C4-2B (cell line): ENCODE results near the gene STRN3.
"Not testable (repeated sequence)": the region's sequence is repeated elsewhere in the genome, so short reads cannot be mapped to it uniquely, and the experiment has no call there.

Experiments used
- H3K27ac ChIP-seq: fragments of 450-650 bp; 2 replicates; pipeline ENCODE4 v1.5.1; 2017
- ZFX ChIP-seq: fragments of 450-650 bp; IDR thresholded peaks from 2 replicates; pipeline ENCODE4 v1.6.1; 2017
- TF ChIP-seq, protein P1 (sequence below): fragments of 450-650 bp; conservative IDR thresholded peaks from 2 replicates; pipeline ENCODE4 v1.5.1; 2017; ENCODE audit warnings: mild to moderate bottlenecking

Gene STRN3

DNA sequence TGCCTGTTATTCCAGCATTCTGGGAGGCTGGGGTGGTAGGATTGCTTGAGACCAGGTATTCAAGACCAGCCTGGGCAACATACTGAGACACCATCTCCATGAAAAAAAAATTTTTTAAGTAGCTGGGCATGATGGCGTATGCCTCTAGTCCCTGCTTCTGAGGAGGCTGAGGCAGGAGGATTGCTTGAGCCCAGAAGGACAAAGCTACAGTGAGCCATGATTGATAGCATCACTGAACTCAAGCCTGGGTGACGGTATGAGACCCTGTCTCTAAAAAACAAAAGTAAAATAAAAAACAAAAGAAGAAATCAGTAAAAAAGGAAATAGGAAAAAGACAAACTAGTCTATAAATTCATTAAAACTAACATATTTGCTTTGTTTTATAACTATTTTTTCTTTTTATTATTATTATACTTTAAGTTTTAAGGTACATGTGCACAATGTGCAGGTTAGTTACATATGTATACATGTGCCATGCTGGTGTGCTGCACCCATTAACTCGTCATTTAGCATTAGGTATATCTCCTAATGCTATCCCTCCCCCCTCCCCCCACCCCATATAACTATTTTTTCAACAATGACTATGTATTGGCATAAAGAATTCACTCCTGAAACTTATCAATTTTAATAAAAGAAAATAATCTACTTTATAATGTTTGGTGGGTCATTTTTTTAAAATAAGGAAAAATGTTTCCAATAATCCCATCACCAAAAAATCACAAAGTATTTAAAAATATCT is 16.2 kb downstream of the STRN3 start:
- TF ChIP-seq ZFX = no peak
- TF ChIP-seq, protein P1, sequence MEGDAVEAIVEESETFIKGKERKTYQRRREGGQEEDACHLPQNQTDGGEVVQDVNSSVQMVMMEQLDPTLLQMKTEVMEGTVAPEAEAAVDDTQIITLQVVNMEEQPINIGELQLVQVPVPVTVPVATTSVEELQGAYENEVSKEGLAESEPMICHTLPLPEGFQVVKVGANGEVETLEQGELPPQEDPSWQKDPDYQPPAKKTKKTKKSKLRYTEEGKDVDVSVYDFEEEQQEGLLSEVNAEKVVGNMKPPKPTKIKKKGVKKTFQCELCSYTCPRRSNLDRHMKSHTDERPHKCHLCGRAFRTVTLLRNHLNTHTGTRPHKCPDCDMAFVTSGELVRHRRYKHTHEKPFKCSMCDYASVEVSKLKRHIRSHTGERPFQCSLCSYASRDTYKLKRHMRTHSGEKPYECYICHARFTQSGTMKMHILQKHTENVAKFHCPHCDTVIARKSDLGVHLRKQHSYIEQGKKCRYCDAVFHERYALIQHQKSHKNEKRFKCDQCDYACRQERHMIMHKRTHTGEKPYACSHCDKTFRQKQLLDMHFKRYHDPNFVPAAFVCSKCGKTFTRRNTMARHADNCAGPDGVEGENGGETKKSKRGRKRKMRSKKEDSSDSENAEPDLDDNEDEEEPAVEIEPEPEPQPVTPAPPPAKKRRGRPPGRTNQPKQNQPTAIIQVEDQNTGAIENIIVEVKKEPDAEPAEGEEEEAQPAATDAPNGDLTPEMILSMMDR = no peak
- H3K27ac ChIP-seq = no peak overlapping the region

DNA sequence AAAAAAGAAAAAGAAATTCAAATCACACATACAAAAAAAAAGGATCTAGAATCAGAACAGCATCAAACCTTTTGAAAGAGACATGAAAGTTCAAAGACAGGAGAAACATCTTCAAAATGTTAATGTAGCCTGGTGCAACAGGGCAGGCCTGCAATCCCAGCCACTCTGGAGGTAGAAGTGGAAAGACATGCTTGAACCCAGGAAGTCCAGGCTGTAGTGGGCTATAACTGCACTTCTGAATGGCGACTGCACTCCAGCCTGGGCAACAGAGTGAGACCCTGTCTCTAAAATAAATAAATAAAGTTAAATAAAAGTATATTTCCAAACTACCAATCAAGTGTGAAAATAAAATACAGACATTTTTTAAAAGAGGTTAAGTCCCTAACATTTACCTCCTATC is 19.5 kb downstream of the STRN3 start:
- H3K27ac ChIP-seq = no peak overlapping the region
- TF ChIP-seq, protein P1 = no peak
- no peak for TF ChIP-seq ZFX

DNA sequence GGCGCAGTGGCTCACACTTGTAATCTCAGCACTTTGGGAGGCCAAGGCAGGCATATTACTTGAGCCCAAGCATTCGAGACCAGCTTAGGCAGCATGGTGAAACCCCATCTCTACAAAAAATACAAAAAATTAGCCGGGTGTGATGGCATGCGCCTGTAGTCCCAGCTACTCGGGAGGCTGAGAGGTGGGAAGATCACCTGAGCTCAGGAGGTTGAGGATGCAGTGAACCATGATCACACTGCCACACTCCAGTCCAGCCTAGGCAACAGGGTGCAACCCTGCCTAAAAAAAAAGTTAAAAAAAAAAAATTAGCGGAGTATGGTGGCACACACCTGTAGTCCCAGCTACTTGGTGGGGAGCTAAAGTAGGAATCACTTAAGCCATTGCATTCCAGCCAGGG is 22.2 kb downstream of the STRN3 start:
- H3K27ac ChIP-seq = not testable (repeated sequence)

DNA sequence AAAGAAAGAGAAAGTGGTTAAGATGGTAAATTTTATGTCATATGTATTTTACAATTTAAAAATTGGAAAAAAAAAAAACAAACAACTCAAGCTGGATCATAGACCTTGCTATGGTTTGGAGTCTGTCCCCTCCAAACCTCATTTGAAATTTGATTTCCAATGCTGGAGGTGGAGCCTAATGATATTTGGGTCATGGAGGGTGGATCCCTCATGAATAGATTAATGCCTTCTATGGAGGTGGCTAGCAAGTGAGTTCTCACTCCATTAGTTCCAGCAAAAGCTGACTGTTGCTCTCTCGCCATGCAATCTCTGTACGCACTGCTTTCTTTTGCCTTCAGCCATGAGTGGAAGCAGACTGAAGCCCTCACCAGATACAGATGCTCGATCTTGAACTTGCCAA is 22.9 kb downstream of the STRN3 start:
- no peak for TF ChIP-seq ZFX
- TF ChIP-seq, protein P1 = no peak
- H3K27ac ChIP-seq = no peak overlapping the region

DNA sequence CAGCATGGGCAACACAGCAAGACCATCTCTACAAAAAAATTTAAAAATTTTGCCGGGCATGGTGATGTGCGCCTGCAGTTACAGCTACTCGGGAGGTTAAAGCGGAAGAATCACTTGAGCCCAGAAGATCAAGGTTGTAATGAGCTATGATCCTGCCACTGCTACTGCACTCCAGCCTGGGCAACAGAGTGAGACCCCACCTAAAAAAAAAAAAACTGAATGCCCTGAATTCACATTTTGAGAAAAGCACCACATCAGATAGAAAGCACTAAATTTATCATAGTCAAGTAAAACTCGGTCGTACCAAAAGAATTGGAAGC is 24.9 kb downstream of the STRN3 start:
- no peak overlapping the region for H3K27ac ChIP-seq
- TF ChIP-seq ZFX = no peak
- TF ChIP-seq, protein P1 = no peak

DNA sequence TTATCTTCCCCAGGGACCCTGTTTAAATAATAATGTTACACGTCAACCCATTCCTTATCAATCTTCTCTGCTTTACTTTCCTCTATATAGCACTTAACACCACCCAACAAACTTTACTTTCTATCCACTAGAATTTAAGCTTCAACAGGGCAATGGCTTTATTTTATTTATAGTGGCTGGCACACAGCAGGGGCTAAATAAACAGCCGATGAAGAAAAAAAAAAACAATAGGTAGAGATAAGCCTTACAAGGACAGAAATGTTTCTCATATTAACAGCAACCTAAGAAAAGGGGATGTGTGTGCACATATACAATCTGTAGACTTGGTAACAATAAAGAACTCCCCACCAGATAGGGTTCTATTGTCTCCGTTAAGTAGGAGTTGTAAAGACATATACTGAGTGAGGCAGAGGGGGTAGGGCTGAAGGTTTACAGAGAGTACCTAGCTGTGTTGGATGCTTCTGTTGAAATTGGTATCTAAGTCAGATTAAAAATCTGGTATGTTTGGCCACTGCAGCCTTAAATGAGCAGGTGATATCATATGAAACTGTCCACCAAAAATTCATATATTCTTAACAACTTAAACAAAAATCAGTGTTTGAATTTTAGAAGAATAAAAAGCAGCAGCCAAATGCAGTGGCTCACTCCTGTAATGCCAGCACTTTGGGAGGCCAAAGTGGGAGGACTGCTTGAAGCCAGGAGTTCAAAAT is 25.4 kb downstream of the STRN3 start:
- no peak overlapping the region for H3K27ac ChIP-seq
- TF ChIP-seq, protein P1 = no peak
- no peak for TF ChIP-seq ZFX

DNA sequence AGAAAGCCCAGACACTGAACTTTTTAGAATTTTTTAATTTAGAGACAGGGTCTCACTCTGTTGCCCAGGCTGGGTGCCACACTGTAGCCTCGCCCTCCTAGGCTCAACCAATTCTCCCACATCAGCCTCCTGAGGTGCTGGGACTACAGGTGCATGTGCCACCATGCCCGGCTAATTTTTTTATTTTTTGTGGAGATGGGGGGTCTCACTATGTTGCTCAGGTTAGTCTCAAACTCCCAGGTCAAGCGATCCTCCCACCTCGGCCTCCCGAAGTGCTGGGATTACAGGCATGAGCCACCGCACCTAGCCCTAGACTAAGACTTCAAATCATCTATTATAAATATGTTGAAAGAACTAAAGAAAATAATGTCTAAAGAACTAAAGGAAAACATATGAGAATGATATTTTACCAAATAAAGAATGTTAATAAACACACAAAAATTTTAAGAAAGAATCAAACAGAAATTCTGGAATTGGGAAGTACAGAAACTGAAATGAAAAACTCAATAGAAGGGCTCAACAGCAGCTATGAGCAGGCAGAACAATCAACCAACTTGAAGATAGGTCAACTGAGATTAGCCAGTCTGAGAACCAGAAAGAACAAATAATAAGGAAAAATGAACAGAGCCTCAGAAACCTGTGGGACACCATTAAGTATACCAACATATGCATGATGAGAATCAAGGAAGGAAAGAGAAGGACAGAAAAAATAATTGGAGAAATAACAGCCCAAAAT is 27.0 kb downstream of the STRN3 start:
- no peak for TF ChIP-seq ZFX
- TF ChIP-seq, protein P1 = no peak
- no peak overlapping the region for H3K27ac ChIP-seq
